Occipital lobe (tissue), 2 donors: ENCODE results near the gene KRTAP29-1. TPM values are rescaled to one million over a fixed set of nuclear protein-coding genes. Genes with fewer than 3 reads are reported as not detected.
"Not testable (repeated sequence)": the region's sequence is repeated elsewhere in the genome, so short reads cannot be mapped to it uniquely, and the experiment has no call there.

Source experiments
- DNase-seq: peaks from one replicate; lab custom pipeline; 2025; lab: John Stamatoyannopoulos, UW
- total RNA-seq: library from RNA; depleted of rRNA; stranded (reverse); fragments of >200 nt; gene quantifications from one replicate; pipeline ENCODE4 v1.2.3, GENCODE V29; 2014

Gene KRTAP29-1
- total RNA-seq, 1 donor from 2014 or later, result not detected

- no peak for DNase-seq
Observed at GRCh38 chr17:41301204-41301790, 1.4 kb downstream of the KRTAP29-1 start.

- DNase-seq, result no peak
Observed at GRCh38 chr17:41298458-41299135, 4.1 kb downstream of the KRTAP29-1 start.

- DNase-seq, result no peak
Observed at GRCh38 chr17:41296846-41297245, 5.8 kb downstream of the KRTAP29-1 start.

GRCh38 chr17:41294016-41294415 is 8.6 kb downstream of the KRTAP29-1 start:
- no peak for DNase-seq

GRCh38 chr17:41287050-41287449 is 15.6 kb downstream of the KRTAP29-1 start:
- no peak for DNase-seq

- DNase-seq, result no peak
Observed at GRCh38 chr17:41284546-41284945, 18.1 kb downstream of the KRTAP29-1 start.

GRCh38 chr17:41284043-41284442 is 18.6 kb downstream of the KRTAP29-1 start:
- DNase-seq, result no peak

GRCh38 chr17:41278176-41278955 is 24.3 kb downstream of the KRTAP29-1 start:
- DNase-seq, result no peak

GRCh38 chr17:41275648-41276190 is 26.9 kb downstream of the KRTAP29-1 start, which contains the start of gene KRTAP9-7:
Gene KRTAP9-7, plus strand, starts transcription at chr17:41275698. Its CDS starts 0 bp downstream, at chr17:41275698.
- not testable (repeated sequence) for DNase-seq

GRCh38 chr17:41271858-41272257 is 30.8 kb downstream of the KRTAP29-1 start:
- DNase-seq, result no peak

GRCh38 chr17:41271323-41271722 is 31.3 kb downstream of the KRTAP29-1 start:
- not testable (repeated sequence) for DNase-seq

- DNase-seq, result no peak
Observed at GRCh38 chr17:41267711-41268110, 34.9 kb downstream of the KRTAP29-1 start.

- no peak for DNase-seq
Observed at GRCh38 chr17:41265078-41265477, 37.6 kb downstream of the KRTAP29-1 start, which contains the start of gene KRTAP9-6. Gene KRTAP9-6, plus strand, starts transcription at chr17:41265378. Its CDS starts 0 bp downstream, at chr17:41265378.

- DNase-seq, result no peak
Observed at GRCh38 chr17:41264599-41264998, 38.1 kb downstream of the KRTAP29-1 start.

GRCh38 chr17:41263212-41263611 is 39.4 kb downstream of the KRTAP29-1 start:
- no peak for DNase-seq

- no peak for DNase-seq
Observed at GRCh38 chr17:41258406-41258805, 44.2 kb downstream of the KRTAP29-1 start.

GRCh38 chr17:41256291-41256685 is 46.4 kb downstream of the KRTAP29-1 start:
- DNase-seq, result no peak

GRCh38 chr17:41255381-41256290 is 47.0 kb downstream of the KRTAP29-1 start, which contains the start of gene KRTAP9-9:
Gene KRTAP9-9, plus strand, starts transcription at chr17:41255384.
- DNase-seq, result not testable (repeated sequence)

GRCh38 chr17:41254861-41255260 is 47.8 kb downstream of the KRTAP29-1 start:
- no peak for DNase-seq
